Keratinocyte (primary cell): ENCODE measurements around the gene HSDL1. TPM values are rescaled to one million over a fixed set of nuclear protein-coding genes. Genes with fewer than 3 reads are reported as not detected.

Source experiments
- DNase-seq: peaks from one replicate; pipeline ENCODE4 v3.0.0-alpha.2; 2011; ENCODE audit warnings: low read depth, missing footprints, low spot score
- FAIRE-seq: peaks from 2 replicates; lab custom pipeline; 2011; peaks lifted over from hg19 to GRCh38; lab: Jason Lieb, UNC
- H2AFZ ChIP-seq: 2 replicates; pipeline ENCODE4 v1.6.0; 2012; ENCODE audit warnings: low read length, control low read depth, inconsistent platforms; ENCODE audit not compliant: control insufficient read depth
- H3K27ac ChIP-seq: 2 replicates; pipeline ENCODE4 v1.5.1; 2011; ENCODE audit warnings: low read length; ENCODE audit not compliant: control insufficient read depth, insufficient read depth
- H3K27me3 ChIP-seq: 3 replicates; pipeline ENCODE4 v1.6.0; 2011; ENCODE audit warnings: low read length; ENCODE audit not compliant: control insufficient read depth, insufficient read depth; ENCODE audit errors: extremely low read depth
- H3K36me3 ChIP-seq, 2 experiments: 2 replicates in 1 of 2; 3 replicates in 1 of 2; pipeline ENCODE4 v1.5.1; 2011; ENCODE audit warnings: low read length in 2 of 2, mild to moderate bottlenecking in 1 of 2; ENCODE audit not compliant: control insufficient read depth in 2 of 2, insufficient read depth in 2 of 2; ENCODE audit errors: extremely low read depth in 1 of 2
- H3K4me1 ChIP-seq: 3 replicates; pipeline ENCODE4 v1.5.1; 2011; ENCODE audit warnings: low read length; ENCODE audit not compliant: control insufficient read depth, insufficient read depth; ENCODE audit errors: extremely low read depth
- H3K4me2 ChIP-seq: 3 replicates; pipeline ENCODE4 v1.6.0; 2011; ENCODE audit warnings: low read depth, low read length; ENCODE audit not compliant: control insufficient read depth, insufficient read depth; ENCODE audit errors: extremely low read depth
- H3K4me3 ChIP-seq, 3 experiments: fragments of 200-600 bp in 1 of 3; sonication (generic) in 1 of 3; 2 replicates in 2 of 3; 3 replicates in 1 of 3; pipeline ENCODE4 v1.5.1; 2011 to 2016; ENCODE audit warnings: low read length in 3 of 3, mild to moderate bottlenecking in 3 of 3, control low read depth in 2 of 3, inconsistent platforms in 1 of 3, low read depth in 1 of 3, mixed read lengths in 1 of 3, mixed run types in 1 of 3, moderate library complexity in 1 of 3; ENCODE audit not compliant: control insufficient read depth in 2 of 3, insufficient read depth in 2 of 3; ENCODE audit errors: extremely low read depth in 1 of 3
- H3K79me2 ChIP-seq: 2 replicates; pipeline ENCODE4 v1.6.0; 2012; ENCODE audit warnings: low read length; ENCODE audit not compliant: control insufficient read depth, insufficient read depth
- H3K9ac ChIP-seq: 3 replicates; pipeline ENCODE4 v1.6.0; 2011; ENCODE audit warnings: low read length; ENCODE audit not compliant: control insufficient read depth, insufficient read depth; ENCODE audit errors: extremely low read depth
- H3K9me1 ChIP-seq: 3 replicates; pipeline ENCODE4 v1.6.0; 2011; ENCODE audit warnings: low read length; ENCODE audit not compliant: control insufficient read depth, insufficient read depth; ENCODE audit errors: extremely low read depth
- H3K9me3 ChIP-seq: 2 replicates; pipeline ENCODE4 v1.5.1; 2012; ENCODE audit warnings: low read depth, low read length; ENCODE audit not compliant: control insufficient read depth
- H4K20me1 ChIP-seq: 3 replicates; pipeline ENCODE4 v1.6.0; 2011; ENCODE audit warnings: low read length; ENCODE audit not compliant: control insufficient read depth, insufficient read depth; ENCODE audit errors: extremely low read depth
- EZH2 ChIP-seq: IDR thresholded peaks from one replicate; pipeline ENCODE4 v1.6.1; 2012; ENCODE audit warnings: inconsistent platforms, mild to moderate bottlenecking, low read length, moderate library complexity
- dilution Hi-C: fragments of 300-500 bp; cut with MboI; formaldehyde crosslinking; loops from one replicate; pipeline ENCODE4 v1.7.0; 2020; ENCODE audit warnings: low sequenced_read_pairs; ENCODE audit not compliant: extremely low pct_ligation_motif_present
- polyA plus RNA-seq, 5 experiments: library from polyadenylated mRNA; depleted of rRNA in 3 of 5; stranded (reverse) in 3 of 5; stranded (forward) in 1 of 5; unstranded in 1 of 5; fragments of >200 nt; gene quantifications; 1 replicate in 1 of 5; 2 replicates in 3 of 5; 3 replicates in 1 of 5; pipeline versions ENCODE4 v1.2.1 to v1.2.3, GENCODE V29; 2011 to 2012; ENCODE audit warnings: missing spikeins in 2 of 5, low read depth in 1 of 5, low replicate concordance in 1 of 5
- TF ChIP-seq, protein P1 (sequence below), 3 experiments: IDR thresholded peaks in 1 of 3; conservative IDR thresholded peaks in 1 of 3; optimal IDR thresholded peaks in 1 of 3; 2 replicates in 2 of 3; 3 replicates in 1 of 3; pipeline versions ENCODE3 to v1.5.1; 2011; ENCODE audit warnings: low read length in 3 of 3, mild to moderate bottlenecking in 3 of 3, moderate library complexity in 2 of 3, control low read depth in 1 of 3, inconsistent platforms in 1 of 3; ENCODE audit not compliant: insufficient read depth in 2 of 3; ENCODE audit errors: extremely low read depth in 1 of 3

HSDL1 gene
- polyA plus RNA-seq, 1 donor (not counting 4 experiments of a cell fraction or from before 2014, with no cell fraction given): 18.1 TPM

DNA sequence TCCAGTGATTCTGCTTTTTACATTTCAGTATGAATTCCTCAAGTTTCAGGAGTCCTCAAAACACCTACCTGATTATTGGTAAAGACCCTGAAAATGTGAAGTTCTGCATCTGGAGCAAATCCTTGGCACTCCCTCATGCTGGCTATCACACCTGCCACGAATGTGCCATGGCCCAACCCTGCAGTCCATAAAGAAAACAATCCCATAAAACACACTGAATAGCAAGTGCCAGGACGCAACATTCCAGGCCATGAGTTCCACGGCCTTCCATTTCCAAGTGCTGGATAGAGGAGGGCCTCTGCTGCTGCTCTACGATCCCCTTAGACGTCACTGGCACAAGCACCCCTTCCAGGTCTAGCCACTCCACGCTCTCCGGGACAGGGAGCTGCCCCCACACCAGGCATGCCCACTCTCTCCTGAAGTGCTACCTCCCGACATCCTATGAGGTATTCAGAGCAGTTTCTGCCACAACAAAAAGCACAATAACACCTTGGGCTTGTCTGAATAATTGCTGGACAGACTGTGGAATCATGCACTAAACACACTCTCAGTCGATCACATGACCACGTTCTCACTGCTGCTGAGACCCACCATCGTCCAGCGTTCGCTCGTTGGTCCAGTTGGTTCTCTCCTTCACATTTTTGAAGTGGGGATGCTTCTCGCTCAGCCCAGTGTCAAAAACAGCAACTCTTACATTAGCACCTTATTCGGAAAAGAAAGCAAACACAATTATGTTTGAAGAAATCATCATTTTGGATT is 51.7 kb downstream of the HSDL1 start:
- peaks cover 29 to 32% of the 10 kb centered on the region in 2 experiments for H3K36me3 ChIP-seq
- DNase-seq: no peak
- H2AFZ ChIP-seq: no peak overlapping the region
- no peaks in the 10 kb centered on the region for H4K20me1 ChIP-seq
- H3K27me3 ChIP-seq: no peaks in the 10 kb centered on the region
- no peaks in the 10 kb centered on the region for H3K9me1 ChIP-seq
- TF ChIP-seq EZH2: no peak
- TF ChIP-seq, protein P1, sequence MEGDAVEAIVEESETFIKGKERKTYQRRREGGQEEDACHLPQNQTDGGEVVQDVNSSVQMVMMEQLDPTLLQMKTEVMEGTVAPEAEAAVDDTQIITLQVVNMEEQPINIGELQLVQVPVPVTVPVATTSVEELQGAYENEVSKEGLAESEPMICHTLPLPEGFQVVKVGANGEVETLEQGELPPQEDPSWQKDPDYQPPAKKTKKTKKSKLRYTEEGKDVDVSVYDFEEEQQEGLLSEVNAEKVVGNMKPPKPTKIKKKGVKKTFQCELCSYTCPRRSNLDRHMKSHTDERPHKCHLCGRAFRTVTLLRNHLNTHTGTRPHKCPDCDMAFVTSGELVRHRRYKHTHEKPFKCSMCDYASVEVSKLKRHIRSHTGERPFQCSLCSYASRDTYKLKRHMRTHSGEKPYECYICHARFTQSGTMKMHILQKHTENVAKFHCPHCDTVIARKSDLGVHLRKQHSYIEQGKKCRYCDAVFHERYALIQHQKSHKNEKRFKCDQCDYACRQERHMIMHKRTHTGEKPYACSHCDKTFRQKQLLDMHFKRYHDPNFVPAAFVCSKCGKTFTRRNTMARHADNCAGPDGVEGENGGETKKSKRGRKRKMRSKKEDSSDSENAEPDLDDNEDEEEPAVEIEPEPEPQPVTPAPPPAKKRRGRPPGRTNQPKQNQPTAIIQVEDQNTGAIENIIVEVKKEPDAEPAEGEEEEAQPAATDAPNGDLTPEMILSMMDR (optimal IDR thresholded peaks at IDR 0.05 in 1 of 3, IDR thresholded peaks at IDR 0.05 in 1 of 3, conservative IDR thresholded peaks at IDR 0.05 in 1 of 3; ENCODE audit: extremely low read depth in 1 of 3, insufficient read depth in 2 of 3, low read length in 3 of 3): no peak
- no peaks in the 10 kb centered on the region for H3K9me3 ChIP-seq
- H3K4me3 ChIP-seq: no peak overlapping the region
- H3K27ac ChIP-seq: no peak overlapping the region
- no peak for FAIRE-seq
- no peaks in the 10 kb centered on the region for H3K79me2 ChIP-seq
- no peak overlapping the region for H3K4me2 ChIP-seq
- H3K9ac ChIP-seq: no peak overlapping the region
- H3K4me1 ChIP-seq: no peaks in the 10 kb centered on the region
- dilution Hi-C loops: no loop called here

DNA sequence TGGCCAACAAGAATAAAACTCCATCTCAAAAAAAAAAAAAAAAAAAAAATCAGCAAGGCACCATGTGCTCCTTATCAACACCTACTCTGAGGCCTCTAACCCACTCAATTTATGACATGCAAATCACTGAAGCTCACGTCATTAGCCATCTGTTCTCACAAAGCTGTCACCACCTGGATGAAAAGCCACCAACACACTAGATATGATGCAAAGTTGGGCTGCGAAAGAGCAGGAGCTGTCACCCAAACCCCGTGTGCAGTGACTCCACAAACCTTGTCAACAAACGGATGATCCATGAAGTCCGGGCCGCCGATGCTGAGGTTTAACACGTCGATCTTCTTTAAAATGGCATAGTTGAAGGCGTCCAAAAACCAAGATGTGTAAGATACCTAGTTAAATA is 53.5 kb downstream of the HSDL1 start:
- Histone ChIP-seq H3K4me3 (no peak overlapping the region), H3K9ac (no peak overlapping the region), H4K20me1 (no peaks in the 10 kb centered on the region), H3K4me2 (no peak overlapping the region), H3K9me3 (no peaks in the 10 kb centered on the region), H3K27ac (no peak overlapping the region), H3K4me1 (no peaks in the 10 kb centered on the region), H2AFZ (no peak overlapping the region), H3K36me3 (peaks cover 36 to 38% of the 10 kb centered on the region in 2 experiments), H3K79me2 (no peaks in the 10 kb centered on the region), H3K27me3 (no peaks in the 10 kb centered on the region), H3K9me1 (no peaks in the 10 kb centered on the region)
- no peak for TF ChIP-seq EZH2
- TF ChIP-seq, protein P1 (optimal IDR thresholded peaks at IDR 0.05 in 1 of 3, IDR thresholded peaks at IDR 0.05 in 1 of 3, conservative IDR thresholded peaks at IDR 0.05 in 1 of 3; ENCODE audit: extremely low read depth in 1 of 3, insufficient read depth in 2 of 3, low read length in 3 of 3): no peak
- dilution Hi-C loops: no loop called here
- DNase-seq (no peak), FAIRE-seq (no peak)
